Measurements from ENCODE around the gene TXNDC12.
"Not testable (repeated sequence)": the region's sequence is repeated elsewhere in the genome, so short reads cannot be mapped to it uniquely, and the experiment has no call there.

The TXNDC12 gene

DNA sequence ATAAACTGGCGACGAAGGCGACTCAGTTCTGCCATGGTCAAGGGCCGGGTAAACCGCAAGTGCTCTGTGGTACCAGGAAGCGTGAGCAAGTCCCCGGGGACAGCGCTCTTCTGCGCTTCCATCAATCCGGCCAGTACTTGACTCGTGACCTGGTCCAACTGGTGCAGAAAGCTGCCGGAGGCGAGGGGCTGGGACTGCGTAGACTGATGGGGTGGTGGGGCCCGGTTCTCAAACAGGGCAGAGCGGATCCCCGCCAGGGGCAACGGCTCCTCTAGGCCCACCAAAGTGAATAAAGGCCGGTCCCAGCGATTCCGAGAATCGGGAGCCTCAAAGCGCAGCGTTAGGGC, 22.2 kb downstream of the TXNDC12 start:
- TF ChIP-seq, protein P1, sequence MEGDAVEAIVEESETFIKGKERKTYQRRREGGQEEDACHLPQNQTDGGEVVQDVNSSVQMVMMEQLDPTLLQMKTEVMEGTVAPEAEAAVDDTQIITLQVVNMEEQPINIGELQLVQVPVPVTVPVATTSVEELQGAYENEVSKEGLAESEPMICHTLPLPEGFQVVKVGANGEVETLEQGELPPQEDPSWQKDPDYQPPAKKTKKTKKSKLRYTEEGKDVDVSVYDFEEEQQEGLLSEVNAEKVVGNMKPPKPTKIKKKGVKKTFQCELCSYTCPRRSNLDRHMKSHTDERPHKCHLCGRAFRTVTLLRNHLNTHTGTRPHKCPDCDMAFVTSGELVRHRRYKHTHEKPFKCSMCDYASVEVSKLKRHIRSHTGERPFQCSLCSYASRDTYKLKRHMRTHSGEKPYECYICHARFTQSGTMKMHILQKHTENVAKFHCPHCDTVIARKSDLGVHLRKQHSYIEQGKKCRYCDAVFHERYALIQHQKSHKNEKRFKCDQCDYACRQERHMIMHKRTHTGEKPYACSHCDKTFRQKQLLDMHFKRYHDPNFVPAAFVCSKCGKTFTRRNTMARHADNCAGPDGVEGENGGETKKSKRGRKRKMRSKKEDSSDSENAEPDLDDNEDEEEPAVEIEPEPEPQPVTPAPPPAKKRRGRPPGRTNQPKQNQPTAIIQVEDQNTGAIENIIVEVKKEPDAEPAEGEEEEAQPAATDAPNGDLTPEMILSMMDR (IDR thresholded peaks at IDR 0.05; ENCODE audit: extremely low read depth, insufficient read depth, missing control alignments) = no peak
- in situ Hi-C loops (cut with MboI; ENCODE audit: low pct_unique_long_range_greater_than_20kb, low sequenced_read_pairs, unreplicated experiment) = no loop called here
- peak; percentile 40 for DNase-seq (ENCODE audit: low spot score)

DNA sequence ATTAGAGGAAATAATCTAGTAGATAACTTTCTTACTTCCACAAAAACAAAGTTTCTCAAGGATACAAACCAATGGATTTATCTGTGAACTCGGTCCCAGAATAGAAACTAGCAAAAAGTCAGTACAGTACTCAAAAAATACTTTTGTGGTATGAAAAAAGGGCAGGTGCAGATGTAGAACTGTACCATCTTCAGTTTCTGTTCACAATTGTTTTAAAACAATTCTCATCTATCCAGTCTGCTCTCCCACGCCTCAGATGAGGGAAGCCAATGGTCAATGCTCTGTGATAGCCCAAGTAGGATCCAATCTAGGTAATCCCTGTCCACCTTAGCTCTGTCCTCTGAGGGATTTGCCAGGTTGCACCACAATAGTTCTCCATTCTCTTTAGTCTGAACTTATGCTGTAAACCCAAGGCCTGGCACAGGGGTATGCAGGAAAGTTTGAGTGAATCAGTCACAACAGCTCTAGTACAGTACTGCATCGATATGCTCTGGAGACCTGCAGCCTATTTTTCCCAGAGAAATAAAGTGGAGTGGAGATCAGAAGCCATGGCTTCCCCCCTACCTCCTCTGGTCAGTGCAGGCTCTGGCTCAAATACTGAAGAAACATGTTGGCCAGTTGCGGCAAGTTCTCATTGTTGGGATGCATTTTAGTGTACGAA, 22.7 kb downstream of the TXNDC12 start:
- TF ChIP-seq, protein P1 (IDR thresholded peaks at IDR 0.05; ENCODE audit: extremely low read depth, insufficient read depth, missing control alignments) = no peak
- in situ Hi-C loops (cut with MboI; ENCODE audit: low pct_unique_long_range_greater_than_20kb, low sequenced_read_pairs, unreplicated experiment) = no loop called here
- DNase-seq (ENCODE audit: low spot score) = peak; percentile 57

DNA sequence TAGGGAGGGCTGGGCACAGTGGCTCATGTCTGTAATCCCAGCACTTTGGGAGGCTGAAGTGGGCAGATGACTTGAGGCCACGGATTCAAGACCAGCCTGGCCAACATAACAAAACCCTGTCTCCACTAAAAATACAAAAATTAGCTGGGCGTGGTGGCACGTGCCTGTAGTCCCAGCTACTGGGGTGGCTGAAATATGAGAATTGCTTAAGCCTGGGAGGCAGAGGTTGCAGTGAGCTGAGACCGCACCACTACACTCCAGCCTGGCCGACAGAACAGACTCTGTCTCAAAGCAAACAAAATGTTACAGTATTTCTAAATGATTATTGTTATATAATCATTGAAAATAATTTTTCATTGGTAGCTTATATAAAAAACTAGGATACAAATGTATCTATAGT, 26.2 kb downstream of the TXNDC12 start:
- DNase-seq (ENCODE audit: low spot score); in situ Hi-C loops (cut with MboI; ENCODE audit: low pct_unique_long_range_greater_than_20kb, low sequenced_read_pairs, unreplicated experiment): not testable (repeated sequence)

DNA sequence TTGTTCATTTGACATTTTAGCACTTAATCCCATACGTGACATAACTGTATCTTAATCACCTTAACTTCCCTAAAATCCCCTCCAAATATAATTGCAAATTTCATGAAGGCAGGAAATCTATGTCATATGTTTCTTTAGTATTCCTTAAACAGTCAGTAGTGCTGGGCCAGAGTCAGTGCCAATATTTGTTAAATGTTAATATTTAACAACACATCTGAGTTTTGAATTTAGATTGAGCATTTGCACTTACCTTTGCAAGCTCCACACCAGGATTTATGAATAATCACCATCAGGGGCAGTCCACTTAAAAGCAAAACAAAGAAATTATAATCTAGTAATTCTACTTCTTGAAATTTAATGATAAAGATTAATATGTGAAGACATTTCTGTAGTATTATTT, 26.7 kb downstream of the TXNDC12 start:
- TF ChIP-seq, protein P1 (IDR thresholded peaks at IDR 0.05; ENCODE audit: extremely low read depth, insufficient read depth, missing control alignments) = no peak
- DNase-seq (ENCODE audit: low spot score) = no peak
- in situ Hi-C loops (cut with MboI; ENCODE audit: low pct_unique_long_range_greater_than_20kb, low sequenced_read_pairs, unreplicated experiment) = no loop called here

DNA sequence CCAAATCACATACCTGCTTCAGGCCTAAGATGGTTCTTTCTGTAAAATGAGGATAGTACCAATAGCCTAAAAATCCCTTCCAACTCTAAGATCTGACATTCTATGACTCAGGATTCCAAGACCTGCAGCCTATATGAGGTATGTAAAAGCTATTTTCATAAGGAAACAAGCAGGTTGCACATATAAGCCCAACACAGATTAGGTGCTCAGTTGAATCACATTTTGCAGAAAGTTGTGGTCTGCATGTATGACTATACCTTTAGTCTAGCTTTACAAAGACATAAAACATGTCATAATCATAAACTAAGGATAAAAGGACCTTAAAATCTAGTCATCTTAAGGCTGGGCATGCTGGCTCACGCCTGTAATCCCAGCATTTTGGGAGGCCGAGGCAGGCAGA, 28.7 kb downstream of the TXNDC12 start:
- in situ Hi-C loops (cut with MboI; ENCODE audit: low pct_unique_long_range_greater_than_20kb, low sequenced_read_pairs, unreplicated experiment) = no loop called here
- DNase-seq (ENCODE audit: low spot score) = no peak
- TF ChIP-seq, protein P1 (IDR thresholded peaks at IDR 0.05; ENCODE audit: extremely low read depth, insufficient read depth, missing control alignments) = no peak

DNA sequence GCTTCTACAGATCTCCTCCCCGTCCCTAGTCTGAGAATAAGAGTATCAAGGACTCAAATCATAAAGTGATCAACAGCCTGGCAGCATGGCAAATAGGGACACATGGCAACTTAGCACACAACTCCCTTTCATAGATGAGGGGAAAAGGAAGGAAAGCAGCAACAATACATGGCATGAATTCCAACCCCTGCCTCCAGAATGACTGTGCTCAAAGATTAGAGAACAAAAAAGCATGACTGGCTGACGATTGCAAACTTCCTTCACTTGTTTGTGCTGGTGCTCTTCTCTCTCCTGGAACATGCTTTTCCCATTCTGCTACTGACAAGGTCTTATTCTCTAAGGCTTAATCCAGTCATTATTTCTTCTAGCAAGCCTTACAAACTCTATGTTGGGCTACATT, 32.9 kb downstream of the TXNDC12 start:
- in situ Hi-C loops (cut with MboI; ENCODE audit: low pct_unique_long_range_greater_than_20kb, low sequenced_read_pairs, unreplicated experiment) = no loop called here
- TF ChIP-seq, protein P1 (IDR thresholded peaks at IDR 0.05; ENCODE audit: extremely low read depth, insufficient read depth, missing control alignments) = no peak
- no peak for DNase-seq (ENCODE audit: low spot score)

DNA sequence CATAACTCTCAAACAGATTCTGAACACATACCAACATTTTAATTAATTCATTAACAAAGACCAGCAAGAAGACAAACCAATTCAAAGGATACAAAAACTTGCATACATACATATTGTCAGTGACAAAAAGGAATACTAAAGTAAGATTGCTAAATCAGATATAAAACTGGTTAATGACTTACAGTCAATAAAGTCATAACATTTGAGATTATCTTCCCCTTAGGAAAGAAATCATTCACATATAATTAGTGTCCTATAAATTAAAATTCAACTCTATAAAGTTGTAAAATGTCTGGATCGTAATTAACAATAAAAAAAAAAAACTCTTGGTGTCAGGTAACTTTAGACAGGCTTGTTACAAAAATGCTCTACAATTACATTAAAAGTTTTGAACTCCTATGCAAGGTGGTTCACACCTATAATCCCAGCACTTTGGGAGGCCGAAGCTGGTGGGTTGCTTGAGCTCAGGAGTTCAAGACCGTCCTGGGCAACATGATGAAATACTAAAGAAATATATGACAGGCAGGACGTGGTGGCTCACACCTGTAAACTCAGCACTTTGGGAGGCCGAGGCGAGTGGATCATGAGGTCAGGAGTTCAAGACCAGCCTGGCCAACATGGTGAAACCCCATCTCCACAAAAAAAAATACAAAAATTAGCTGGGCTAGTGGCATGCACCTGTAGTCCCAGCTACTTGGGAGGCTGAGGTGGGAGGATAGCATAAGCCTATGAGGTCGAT, 46.8 kb downstream of the TXNDC12 start:
- in situ Hi-C loops (cut with MboI; ENCODE audit: low pct_unique_long_range_greater_than_20kb, low sequenced_read_pairs, unreplicated experiment) = no loop called here
- DNase-seq (ENCODE audit: low spot score) = no peak
- TF ChIP-seq, protein P1 (IDR thresholded peaks at IDR 0.05; ENCODE audit: extremely low read depth, insufficient read depth, missing control alignments) = no peak
